Activated T-cell treated with anti-CD3 and anti-CD28 coated beads for 48 hours (primary cell): ENCODE data around the gene FGF2.
"Not testable (repeated sequence)": the region's sequence is repeated elsewhere in the genome, so short reads cannot be mapped to it uniquely, and the experiment has no call there.

Experiments
- DNase-seq: peaks from one replicate; pipeline ENCODE4 v3.0.0-alpha.2; 2020; ENCODE audit warnings: low read depth

FGF2 gene

DNA sequence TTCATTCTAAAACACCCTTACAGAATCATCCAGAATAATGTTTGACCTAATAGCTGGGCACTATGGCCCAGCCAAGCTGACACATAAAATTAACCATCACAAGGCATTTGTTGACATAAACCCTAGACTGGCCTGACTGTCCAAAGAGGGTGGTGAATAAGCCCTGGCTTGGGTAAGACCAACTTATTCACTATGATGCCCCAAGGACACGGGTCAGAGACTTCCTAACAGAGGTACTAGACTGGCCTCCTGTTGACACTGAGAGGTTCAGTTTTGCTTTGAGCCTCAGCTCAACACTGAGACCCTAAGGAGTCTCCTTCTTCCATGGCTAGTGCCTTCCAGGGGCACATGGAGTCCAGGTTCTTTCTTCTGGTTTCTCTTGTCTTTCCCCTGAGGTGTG is 21.3 kb downstream of the FGF2 start:
- no peak for DNase-seq

DNA sequence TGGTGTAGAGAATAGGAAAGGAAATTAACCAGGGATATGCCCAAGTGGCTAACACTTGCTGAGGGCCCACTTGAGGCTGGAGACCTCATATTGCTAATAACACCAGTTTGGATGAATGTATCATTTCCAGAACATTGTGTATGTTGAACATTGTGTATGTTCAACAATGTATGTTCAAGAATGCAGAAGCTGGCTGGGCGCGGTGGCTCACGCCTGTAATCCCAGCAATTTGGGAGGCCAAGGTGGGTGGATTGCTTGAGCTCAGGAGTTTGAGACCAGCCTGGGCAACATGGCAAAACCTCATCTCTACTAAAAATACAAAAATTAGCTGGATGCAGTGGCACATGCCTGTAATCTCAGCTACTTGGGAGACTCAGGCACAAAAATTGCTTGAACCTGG is 23.2 kb downstream of the FGF2 start:
- DNase-seq, result not testable (repeated sequence)

DNA sequence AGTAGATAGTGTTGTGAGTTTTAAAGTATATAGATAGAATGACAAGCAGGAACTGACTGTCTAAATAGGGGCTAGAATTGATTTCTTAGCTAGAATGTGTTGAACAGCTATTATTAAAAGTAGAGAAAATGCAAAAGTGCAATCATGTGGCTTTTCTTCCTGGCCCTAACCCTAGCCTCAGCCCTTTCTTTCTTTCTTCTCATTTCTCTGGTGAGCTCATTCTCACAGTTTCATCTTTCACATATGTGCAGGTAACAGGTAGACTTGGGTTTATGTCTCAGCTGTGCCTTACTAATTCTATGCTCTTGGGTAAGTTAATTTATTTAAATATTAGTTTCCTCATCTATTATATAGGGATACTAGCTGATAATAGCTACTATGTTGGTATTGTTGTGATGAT is 24.9 kb downstream of the FGF2 start:
- no peak for DNase-seq

DNA sequence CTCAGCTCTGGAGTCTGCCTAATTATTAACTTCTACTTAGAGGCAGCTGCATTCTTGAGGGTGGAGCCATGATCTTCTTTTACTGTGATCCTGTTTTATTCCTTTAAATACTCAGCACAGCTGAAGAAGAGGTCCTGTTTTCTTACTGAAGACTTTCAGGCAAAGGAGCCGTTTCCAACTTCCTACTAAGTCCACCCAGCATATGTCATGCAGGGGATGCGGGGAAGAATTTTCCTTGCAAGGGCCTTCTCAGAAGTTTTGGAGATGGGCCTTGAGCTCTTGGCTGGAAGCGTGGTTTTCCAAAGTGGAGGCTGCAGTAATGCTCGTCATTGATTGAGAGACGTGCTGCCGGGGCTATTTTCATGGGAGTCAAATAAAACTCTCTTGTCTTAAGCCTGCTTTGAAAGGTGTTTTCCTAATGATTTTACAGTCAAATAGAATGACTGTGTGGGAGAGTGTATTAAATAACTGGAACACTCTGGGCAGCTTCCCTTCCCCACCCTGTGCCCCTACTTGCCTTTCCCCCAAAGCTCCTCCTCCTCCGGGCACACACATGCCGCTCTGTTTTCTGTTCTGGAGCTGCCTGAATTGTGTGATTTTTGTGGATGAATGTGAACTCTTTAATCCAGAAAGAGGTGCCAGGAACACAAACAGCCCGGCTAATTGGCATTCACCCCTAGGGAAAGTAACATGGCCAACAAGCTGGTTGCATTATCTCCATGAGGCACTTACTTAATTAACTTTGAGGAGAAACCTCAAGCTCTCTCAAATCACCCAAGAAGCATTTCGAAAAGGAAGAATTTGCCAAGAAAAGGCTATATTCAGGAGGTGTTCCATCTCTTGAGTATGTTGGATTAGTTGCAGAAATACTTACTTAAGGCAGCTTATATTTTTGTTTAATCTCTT is 28.1 kb downstream of the FGF2 start:
- DNase-seq, result no peak

DNA sequence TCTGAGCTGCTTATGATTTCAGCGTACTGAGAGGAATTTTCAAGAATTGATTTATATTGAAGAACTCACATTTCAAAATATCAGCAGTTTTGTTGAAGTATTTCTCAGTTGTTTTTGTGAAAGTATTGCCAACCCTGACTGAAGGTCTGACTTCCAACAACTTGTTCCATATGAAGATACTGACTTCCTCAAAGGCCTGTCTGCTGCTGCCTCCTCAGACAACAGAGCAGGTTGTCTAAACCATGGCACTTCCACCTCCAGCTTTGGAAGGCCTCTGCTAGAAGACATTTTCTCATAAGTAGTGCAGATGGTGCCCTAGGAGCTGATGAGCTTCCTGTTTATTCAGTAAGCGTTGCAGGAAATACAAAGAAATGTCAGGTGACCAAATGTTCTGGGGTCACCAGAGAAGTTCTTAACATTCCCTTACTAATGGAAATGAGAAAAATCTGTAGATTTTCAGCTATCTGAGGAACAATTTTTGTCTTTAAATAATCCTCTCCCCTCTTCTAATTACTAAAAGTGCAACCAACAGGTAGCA is 28.8 kb downstream of the FGF2 start:
- DNase-seq, result no peak

DNA sequence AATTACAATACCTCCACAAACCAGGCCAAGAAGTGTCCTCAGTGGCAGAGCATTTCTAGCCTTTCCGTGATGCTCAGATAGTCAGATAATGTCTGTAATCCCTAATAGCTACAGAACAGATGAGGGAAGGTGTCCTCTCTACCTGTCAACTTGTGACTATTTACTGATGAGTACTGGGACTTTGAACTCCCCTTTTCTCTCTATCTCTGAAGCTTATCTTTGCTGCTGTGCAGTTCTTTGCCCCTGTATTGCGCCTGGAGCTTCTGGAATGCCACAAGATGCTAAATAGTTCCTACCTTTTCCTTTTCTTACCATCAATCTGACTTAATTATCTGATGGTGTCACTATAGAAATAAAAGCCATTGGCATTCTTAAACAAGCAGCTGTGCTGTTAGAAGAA is 30.5 kb downstream of the FGF2 start:
- DNase-seq, result no peak

DNA sequence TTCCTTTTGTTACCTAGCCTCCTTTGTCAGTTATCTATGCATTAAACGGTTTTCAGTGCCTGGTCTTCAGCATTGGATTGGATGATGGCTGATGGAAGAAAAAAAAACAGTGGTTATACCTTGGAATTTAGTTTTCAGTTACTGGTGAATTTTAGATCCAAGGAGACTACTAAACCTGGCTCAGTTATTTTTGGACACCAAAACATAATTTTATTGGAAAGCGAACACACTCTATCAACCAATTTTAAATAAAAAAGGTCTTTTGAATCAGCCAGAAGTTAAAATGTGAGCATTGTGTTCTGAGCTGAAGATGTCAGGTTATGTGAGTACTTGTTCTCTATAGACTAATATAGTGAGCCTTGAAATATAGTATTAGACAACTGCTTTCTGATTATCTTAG is 32.1 kb downstream of the FGF2 start:
- no peak for DNase-seq

DNA sequence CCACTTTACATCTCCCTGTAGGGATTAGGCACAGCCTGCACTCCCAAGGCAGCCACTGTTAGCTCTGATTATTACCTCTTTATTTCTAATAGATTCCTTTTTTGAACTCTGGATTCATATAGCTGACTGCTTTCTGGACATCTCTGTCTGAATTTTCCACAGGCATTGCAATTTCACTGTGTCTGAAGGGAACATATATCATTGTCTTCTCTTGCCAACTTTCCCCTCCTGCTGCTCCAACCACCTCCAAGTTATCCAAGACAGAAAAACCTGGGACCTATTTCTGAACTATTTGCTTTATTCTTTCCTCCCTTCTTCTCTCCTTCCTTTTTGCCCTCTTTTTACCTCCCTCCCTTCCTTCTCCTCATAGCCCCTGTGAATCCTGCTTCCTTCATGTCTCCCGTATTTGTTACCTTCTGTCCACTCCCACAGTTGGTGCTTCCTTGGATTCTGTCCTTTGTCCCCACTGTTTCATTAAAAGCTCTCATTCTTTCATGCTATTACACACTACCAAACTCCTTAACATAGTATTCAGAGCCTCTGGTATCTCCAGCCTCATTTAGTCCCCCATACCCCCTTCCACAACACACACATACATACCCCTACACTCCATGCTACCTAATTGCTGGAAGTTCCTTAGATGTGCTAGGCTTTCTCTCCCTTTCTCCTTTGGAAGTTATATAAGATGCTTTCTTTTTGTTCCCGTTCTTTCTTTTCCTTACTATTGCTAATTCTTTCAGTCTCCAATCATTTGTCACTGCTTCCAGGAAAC is 34.7 kb downstream of the FGF2 start:
- no peak for DNase-seq

DNA sequence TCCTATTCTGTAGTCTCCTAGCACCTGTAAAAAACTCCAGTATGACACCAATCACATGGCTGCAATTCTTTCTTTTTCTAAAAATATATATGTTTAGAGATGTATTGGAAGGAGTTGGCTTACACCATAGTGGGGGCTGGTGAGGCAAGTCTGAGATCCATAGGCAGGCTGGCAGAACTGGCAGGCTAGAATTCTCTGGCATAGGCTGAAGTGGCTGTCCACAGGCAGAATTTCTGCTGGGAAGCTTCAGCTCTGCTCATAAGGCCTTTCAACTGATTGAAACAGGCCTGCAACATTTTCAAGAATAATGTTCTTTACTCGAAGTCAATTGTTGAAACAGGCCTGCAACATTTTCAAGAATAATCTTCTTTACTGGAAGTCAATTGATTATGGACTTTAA is 37.0 kb downstream of the FGF2 start:
- no peak for DNase-seq

DNA sequence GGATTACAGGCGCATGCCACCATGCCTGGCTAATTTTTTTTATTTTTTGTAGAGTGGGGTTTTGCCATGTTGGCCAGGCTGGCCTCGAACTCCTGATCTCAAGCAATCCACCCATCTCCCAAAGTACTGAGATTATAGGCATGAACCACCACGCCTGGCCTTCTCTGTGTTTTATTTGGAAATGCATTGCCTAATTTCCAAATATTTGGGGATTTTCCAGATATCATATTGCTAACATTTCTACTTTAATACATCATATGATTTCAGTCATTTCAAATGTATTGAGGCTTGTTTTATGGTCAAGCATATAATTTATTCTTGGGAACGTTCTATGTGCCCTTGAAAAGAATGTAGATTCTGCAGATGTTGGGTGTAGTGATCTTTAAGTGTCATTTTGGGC is 38.8 kb downstream of the FGF2 start:
- DNase-seq, result no peak

DNA sequence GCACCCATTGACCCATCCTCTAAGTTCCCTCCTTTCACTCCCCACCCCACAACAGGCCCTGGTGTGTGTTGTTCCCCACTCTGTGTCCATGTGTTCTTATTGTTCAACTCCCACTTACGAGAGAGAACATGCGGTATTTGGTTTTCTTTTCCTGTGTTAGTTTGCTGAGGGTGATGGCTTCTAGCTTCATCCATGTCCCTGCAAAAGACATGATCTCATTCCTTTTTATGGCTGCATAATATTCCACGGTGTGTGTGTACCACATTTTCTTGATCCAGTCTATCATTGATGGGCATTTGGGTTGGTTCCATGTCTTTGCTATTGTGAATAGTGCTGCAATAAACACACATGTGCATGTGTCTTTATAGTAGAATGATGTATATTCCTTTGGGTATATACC is 41.6 kb downstream of the FGF2 start:
- DNase-seq, result not testable (repeated sequence)

DNA sequence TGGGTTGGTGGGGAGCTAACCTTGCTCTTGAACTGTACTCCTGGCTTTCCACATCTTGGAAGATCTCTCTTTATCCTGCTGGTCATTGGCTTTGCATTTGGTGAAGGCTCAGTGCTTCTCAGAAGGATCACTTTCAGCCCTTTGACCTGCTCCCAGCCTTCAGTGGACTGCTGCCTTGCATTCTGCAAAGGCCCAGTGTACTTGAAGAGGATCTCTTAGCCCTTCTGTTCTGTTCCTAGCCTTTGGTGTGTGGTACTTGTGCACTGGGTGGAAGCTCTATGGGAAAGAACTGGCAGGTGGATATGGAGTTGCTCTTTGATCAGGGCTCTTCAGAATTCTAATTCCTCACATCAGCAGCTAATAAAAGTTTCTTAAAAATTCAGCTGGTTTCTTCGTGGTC is 46.5 kb downstream of the FGF2 start:
- no peak for DNase-seq

DNA sequence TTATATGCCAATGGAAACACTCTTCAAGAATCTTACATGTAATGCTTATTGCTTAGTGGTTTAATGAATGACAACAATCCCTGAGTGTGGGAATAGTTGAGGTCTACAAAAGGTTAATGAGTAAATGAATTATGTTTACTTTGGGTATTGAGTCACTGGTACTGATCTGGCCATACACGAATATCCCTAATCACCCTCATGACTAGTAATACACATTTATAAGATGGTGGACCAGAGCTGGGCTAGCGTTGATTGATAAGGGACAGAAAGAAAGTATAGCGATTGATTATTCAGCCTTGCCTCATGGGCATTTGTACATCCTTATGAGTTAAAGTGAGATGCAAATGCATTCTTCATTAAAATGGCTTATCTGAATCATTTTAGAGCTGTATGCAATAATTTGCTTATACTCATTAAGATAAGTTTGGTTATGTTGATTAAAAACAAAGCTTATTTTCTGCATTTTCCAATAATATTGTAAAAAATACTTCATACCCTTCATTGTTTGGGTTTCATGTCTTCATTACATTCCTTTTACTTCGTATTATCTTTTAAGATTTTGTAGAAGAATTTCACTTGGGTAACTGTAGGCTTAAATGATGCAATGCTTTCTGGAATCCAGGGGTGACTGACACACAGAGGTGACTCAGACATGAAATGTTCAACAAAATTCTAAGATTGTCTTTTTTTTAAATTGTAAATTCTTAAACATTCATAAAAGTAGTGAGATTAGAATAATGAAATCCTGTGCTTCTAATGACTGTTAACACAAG is 47.4 kb downstream of the FGF2 start:
- no peak for DNase-seq

DNA sequence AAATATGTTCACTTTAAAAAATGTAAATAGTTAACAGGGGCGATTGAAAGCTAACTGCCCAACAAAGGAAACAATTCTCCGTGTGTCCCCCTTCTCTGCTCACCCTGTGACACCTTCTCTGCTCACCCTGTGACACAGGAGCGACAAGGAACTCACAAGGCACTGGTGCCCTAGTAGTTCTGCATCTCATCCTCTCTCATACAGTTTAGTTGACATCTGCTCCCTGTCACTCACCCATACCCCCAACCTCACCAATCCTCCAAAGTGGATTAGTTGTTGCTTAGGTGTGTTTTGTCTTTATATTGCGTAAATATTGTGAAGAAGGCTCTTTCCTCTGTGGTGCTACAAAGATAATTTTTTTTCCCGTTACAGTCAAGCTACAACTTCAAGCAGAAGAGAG is 49.3 kb downstream of the FGF2 start:
- DNase-seq, result no peak

DNA sequence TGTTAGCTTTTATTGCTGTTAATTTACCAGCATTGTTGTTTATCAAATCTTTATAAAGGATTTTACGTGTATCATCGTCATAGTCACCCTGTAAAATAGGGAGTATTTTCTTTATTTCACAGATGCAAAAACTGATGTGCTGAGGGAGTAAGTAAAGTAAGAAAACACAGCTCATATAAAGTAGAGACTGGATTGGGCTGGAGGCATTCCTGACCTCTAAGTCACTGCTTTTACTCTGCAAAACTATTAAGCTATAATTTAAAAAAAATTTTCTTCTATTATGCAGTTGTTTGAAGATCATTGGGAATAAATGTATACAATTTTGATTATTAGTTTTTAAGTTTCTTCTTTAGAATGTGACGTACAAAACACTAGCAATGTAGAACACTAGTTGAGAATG is 49.8 kb downstream of the FGF2 start:
- no peak for DNase-seq

DNA sequence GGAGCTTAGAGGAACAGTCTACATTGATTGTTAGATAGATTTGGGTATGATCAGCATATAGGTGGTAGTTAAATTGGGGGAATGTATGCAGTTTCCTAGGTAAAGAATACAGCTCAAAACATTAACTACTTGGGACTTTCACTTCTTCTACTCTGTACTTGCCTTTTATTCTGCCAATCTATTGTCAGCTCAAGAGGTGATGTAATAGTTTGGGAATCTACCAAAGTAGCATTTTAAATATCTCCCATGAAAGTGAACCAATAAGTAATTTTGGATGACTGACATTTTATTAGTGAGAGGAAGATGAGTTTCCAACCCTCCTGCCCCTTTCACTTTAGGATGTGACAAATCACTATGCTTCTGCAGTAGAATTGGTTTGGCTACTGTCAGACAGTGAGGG is 52.4 kb downstream of the FGF2 start:
- DNase-seq, result no peak

DNA sequence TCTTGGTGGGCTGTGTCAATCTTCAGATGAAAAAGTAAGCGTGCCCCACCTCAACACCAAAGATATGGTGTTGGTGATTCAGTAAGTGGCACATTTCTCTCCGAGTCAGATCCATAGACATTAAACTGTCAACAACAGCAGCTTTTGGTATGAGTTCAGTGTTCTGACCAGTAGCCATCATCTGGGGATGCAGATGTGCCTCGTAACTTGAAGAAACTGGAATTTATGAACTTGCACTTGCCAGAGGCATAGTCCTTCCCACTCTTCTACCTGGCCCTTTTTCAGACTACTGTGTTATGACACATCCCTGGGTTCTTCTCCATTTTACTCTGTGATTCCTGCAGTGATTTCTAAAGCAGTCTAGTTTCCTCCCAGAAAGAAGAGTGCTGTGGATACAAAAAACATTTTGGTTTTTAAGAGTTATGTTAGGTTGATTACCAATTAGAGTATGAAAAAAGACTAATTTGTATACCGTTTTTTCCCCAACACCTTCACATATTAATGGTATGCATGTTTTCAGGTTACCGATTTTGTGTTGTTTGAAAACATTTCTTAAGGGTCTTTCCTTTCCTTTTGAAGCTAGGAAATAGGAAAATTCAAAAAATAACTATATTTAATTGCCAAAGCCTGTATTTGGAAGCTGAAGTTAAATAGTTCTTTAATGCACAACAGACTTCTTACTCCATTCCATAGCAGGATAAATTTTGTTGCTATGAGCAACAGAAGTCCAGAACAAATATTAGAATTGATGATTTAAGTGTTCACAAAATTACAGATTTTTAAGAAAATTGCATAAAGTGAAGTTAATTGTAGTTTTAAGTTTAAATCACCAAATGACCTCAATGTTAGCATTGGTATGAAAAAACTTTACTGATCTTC is 56.5 kb downstream of the FGF2 start:
- DNase-seq, result no peak

DNA sequence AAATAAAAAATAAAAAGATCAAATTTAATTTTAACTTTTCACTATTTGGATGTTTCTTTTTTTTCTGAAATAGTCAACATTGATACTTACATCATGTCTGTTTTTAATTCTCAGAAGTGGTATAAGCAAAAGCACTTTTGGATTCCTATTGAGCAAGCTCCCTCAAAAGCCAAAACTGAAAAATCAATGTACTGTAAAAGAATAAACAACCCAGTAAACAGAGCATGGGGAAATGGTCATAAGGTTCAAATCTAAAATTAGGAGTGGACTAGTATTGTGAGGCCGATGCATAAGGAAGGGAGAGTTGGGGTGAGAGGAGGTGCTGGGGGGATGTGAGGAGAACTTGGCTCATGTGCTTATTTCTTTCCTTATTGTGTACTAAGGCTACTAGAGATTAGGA is 57.9 kb downstream of the FGF2 start:
- DNase-seq, result no peak

DNA sequence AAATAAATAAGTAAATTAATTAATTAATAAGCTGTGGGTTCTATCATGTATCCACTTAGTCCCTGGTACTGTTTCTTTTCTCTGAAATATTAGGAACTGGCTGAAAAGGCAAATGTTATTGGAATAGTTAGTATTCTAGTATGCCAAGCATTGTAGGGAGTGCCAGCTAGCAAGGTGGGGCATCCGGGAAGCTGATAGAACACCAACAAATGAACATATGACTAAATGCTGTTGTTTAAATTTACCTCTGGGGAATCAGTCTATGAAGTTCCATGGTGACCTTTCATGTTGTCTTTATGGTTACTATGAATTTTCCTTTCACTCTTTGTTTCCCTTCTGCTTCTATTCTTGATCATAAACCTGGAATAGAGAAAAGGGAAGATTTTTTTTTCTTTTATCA is 63.1 kb downstream of the FGF2 start:
- DNase-seq, result no peak

DNA sequence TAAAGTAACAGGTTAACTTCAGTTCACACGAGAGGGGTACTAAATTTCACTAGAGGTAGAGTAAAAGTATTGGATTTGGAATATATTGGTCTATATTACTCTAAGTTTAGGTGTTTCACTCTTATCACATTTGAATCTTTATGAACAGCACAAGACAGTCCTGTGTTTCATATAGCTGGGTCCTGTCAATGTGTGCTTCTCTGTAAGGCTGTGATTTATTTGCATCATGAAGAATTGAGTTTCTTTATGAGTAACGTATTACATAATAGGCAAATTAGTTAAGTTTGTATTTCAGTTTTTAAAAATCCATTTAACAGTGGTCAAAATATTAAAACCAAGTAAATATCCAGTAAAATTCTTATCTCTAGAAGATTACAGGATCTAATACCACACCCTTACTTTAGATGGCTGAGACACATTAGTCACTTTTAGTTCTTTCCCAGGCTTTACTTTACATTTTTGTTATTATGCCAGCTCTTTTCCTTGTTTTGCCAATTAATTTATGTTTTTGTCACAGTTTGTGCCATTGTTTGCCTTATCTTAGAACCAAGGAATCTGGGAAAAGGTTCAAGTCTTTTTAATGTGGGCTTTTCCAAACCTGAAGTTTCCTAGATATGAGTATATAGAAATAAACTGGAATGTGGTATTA is 63.6 kb downstream of the FGF2 start:
- no peak for DNase-seq

DNA sequence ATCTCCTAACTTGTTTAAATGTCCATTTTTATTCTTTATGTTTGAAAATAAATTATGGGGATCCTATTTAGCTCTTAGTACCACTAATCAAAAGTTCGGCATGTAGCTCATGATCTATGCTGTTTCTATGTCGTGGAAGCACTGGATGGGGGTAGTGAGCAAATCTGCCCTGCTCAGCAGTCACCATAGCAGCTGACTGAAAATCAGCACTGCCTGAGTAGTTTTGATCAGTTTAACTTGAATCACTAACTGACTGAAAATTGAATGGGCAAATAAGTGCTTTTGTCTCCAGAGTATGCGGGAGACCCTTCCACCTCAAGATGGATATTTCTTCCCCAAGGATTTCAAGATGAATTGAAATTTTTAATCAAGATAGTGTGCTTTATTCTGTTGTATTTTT is 68.2 kb downstream of the FGF2 start:
- no peak for DNase-seq
